SU-DHL-6 (cell line): ENCODE measurements around the gene CEMP1.

Experiments used
- H2AFZ ChIP-seq: fragments of 200-600 bp; sonication (generic); 2 replicates; pipeline ENCODE4 v1.6.1; 2014; ENCODE audit warnings: low read depth, mild to moderate bottlenecking, moderate library complexity, mixed read lengths, antibody characterized with exemption, low read length; ENCODE audit not compliant: severe bottlenecking
- H3F3A ChIP-seq: fragments of 200-600 bp; shearing (Covaris generic); 2 replicates; pipeline ENCODE4 v1.6.0; 2016; ENCODE audit warnings: antibody characterized with exemption, mild to moderate bottlenecking; ENCODE audit not compliant: insufficient read depth
- H3K27ac ChIP-seq: fragments of 200-600 bp; sonication (generic); 2 replicates; pipeline ENCODE4 v1.5.1; 2016; ENCODE audit warnings: low read depth, mild to moderate bottlenecking, low read length, moderate library complexity, mixed read lengths
- H3K27me3 ChIP-seq: fragments of 200-600 bp; sonication (generic), shearing (Covaris generic); 2 replicates; pipeline ENCODE4 v1.6.0; 2014; ENCODE audit warnings: mild to moderate bottlenecking, low read length
- H3K36me3 ChIP-seq: fragments of 200-600 bp; sonication (generic); 2 replicates; pipeline ENCODE4 v1.6.1; 2014; ENCODE audit warnings: mild to moderate bottlenecking, low read length, mixed read lengths
- H3K4me2 ChIP-seq: fragments of 300-600, 200-600 bp; shearing (Covaris generic), sonication (generic); 2 replicates; pipeline ENCODE4 v1.6.0; 2014; ENCODE audit warnings: low read length, low read depth, mild to moderate bottlenecking; ENCODE audit not compliant: poor library complexity, severe bottlenecking
- H3K4me3 ChIP-seq: fragments of 200-600 bp; sonication (generic); 2 replicates; pipeline ENCODE4 v1.5.1; 2014; ENCODE audit warnings: antibody characterized with exemption, low read length, mild to moderate bottlenecking, mixed read lengths; ENCODE audit not compliant: insufficient read depth, poor library complexity, severe bottlenecking
- H3K79me2 ChIP-seq: fragments of 200-600 bp; sonication (generic); 2 replicates; pipeline ENCODE4 v1.6.1; 2014; ENCODE audit warnings: mild to moderate bottlenecking, low read length, moderate library complexity; ENCODE audit not compliant: insufficient read depth
- H3K9ac ChIP-seq: fragments of 200-600 bp; sonication (generic); 2 replicates; pipeline ENCODE4 v1.7.0; 2014; ENCODE audit warnings: mild to moderate bottlenecking, low read length
- H3K9me2 ChIP-seq: fragments of 200-600 bp; sonication (generic); replicated peaks from 2 replicates; pipeline ENCODE4 v1.6.1; 2014; ENCODE audit warnings: low read length; ENCODE audit not compliant: insufficient read depth
- H3K9me3 ChIP-seq: fragments of 200-600 bp; sonication (generic); 2 replicates; pipeline ENCODE4 v1.6.1; 2014; ENCODE audit warnings: low read length, mixed read lengths; ENCODE audit not compliant: insufficient read depth
- H4K20me1 ChIP-seq: fragments of 200-600 bp; sonication (generic); 2 replicates; pipeline ENCODE4 v1.6.1; 2014; ENCODE audit warnings: low read depth, mild to moderate bottlenecking, antibody characterized with exemption, low read length, moderate library complexity, mixed read lengths
- EZH2phosphoT487 ChIP-seq: fragments of 200-600 bp; sonication (generic), shearing (Covaris generic); conservative IDR thresholded peaks from 2 replicates; pipeline ENCODE4 v1.6.1; 2018; ENCODE audit warnings: mild to moderate bottlenecking, antibody characterized with exemption, low read length, moderate library complexity, mixed read lengths
- TF ChIP-seq, protein P1 (sequence below): fragments of 200-600 bp; sonication (generic); IDR thresholded peaks from one replicate; pipeline ENCODE4 v1.5.1; 2017; ENCODE audit warnings: antibody characterized with exemption, mild to moderate bottlenecking, low read length, moderate library complexity; ENCODE audit not compliant: insufficient read depth, poor library complexity, severe bottlenecking

The CEMP1 gene

DNA sequence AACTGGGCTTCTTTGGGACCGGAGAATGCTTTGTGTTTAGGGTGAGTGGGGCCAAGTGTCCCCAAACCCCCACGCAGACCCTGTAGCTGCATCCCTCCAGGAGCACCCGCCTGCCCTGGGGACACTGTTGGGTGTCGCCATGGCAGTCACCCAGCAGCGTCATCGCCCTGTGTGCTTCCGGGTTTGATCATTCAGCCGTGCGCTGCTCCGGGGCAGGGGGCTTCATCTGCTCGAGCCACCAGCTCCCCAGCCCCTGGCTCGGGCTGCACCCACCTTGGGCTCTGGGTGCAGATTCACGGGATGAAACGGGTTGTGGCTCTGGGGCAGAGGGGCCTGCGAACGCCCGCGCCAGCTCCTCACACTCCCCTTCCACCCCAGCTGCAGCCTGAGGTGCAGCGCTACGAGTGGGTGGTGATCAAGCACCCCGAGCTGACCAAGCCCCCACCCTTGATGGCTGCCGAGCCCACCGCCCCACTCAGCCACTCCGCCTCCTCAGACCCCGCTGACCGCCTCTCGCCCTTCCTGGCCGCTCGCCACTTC, 31.2 kb downstream of the CEMP1 start:
- Histone ChIP-seq H3F3A (peaks cover 2% of the 10 kb centered on the region; the same call in 1 of the 2 replicates), H3K9me2 (no peaks in the 10 kb centered on the region), H2AFZ (no peak overlapping the region), H3K4me2 (no peak overlapping the region), H4K20me1 (no peaks in the 10 kb centered on the region), H3K9ac (no peak overlapping the region), H3K79me2 (no peaks in the 10 kb centered on the region), H3K4me3 (no peak overlapping the region), H3K9me3 (no peaks in the 10 kb centered on the region), H3K36me3 (no peaks in the 10 kb centered on the region), H3K27me3 (no peaks in the 10 kb centered on the region), H3K27ac (no peak overlapping the region)
- no peak for TF ChIP-seq EZH2phosphoT487
- TF ChIP-seq, protein P1, sequence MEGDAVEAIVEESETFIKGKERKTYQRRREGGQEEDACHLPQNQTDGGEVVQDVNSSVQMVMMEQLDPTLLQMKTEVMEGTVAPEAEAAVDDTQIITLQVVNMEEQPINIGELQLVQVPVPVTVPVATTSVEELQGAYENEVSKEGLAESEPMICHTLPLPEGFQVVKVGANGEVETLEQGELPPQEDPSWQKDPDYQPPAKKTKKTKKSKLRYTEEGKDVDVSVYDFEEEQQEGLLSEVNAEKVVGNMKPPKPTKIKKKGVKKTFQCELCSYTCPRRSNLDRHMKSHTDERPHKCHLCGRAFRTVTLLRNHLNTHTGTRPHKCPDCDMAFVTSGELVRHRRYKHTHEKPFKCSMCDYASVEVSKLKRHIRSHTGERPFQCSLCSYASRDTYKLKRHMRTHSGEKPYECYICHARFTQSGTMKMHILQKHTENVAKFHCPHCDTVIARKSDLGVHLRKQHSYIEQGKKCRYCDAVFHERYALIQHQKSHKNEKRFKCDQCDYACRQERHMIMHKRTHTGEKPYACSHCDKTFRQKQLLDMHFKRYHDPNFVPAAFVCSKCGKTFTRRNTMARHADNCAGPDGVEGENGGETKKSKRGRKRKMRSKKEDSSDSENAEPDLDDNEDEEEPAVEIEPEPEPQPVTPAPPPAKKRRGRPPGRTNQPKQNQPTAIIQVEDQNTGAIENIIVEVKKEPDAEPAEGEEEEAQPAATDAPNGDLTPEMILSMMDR, result no peak

DNA sequence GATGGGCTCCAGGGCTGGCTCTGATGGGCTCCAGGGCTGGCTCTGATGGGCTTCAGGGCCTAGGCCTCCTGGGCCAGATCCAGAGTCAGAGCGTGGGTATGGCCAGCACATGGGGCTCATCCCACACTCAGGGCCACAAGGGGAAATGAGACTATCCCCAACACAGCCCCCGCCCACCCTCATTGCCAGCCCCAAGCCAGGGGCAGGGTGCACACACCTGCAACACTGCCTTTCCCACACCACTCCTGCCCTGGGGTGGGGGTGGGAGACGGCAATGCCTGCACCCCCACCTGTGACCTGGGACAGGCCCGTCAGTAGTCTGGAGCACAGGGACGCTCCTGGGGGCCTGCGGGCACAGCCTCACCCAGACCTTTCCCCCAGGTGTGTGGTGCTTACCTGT, 31.8 kb downstream of the CEMP1 start:
- no peaks in the 10 kb centered on the region for H3K36me3 ChIP-seq
- no peaks in the 10 kb centered on the region for H3K9me2 ChIP-seq
- no peak overlapping the region for H3K9ac ChIP-seq
- no peak overlapping the region for H3K4me3 ChIP-seq
- no peaks in the 10 kb centered on the region for H3K79me2 ChIP-seq
- peaks cover 2% of the 10 kb centered on the region; the same call in 1 of the 2 replicates for H3F3A ChIP-seq
- no peak overlapping the region for H2AFZ ChIP-seq
- no peak overlapping the region for H3K27ac ChIP-seq
- no peaks in the 10 kb centered on the region for H4K20me1 ChIP-seq
- TF ChIP-seq, protein P1, result no peak
- no peak for TF ChIP-seq EZH2phosphoT487
- H3K4me2 ChIP-seq, result no peak overlapping the region
- no peaks in the 10 kb centered on the region for H3K9me3 ChIP-seq
- no peaks in the 10 kb centered on the region for H3K27me3 ChIP-seq

DNA sequence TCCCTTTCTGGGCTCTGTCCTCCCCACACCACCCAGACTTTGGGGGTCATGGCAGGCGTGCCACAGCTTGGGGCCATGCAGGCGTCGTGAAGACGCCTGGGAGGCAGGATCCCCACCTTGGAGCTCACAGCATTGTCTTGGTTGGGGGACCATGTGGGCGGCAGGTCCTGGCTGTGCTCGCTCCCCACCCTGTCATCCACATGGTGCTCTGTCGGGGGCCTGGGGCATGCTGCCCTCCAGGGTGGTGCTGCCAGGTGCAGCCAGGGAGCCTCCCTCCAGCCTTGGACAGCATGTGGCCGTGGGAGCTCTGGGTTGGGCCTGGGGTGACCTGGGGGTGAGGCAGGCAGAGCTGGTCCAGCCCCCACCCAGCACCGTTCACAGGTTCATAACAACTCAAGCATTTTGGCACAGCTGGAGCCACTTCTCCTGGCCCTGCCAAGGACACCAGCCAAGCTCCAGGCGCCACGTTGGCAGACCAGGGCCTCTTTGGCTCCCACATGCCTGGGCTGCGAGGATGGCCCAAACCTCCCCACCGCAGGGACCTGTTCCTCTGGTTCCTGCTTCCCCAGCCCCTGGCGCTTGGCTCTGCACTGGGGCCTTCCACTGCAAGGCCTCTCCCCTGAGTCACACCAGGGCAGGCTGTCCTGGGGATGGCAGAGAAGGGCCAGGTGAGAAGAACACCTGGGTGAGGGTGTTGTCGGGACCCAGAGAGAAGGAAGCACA, 32.5 kb downstream of the CEMP1 start:
- Histone ChIP-seq H4K20me1 (no peaks in the 10 kb centered on the region), H3K36me3 (no peaks in the 10 kb centered on the region), H3K9me3 (no peaks in the 10 kb centered on the region), H3F3A (peaks cover 2% of the 10 kb centered on the region; the same call in 1 of the 2 replicates), H3K79me2 (no peaks in the 10 kb centered on the region), H3K27ac (no peak overlapping the region), H3K9me2 (no peaks in the 10 kb centered on the region), H3K27me3 (no peaks in the 10 kb centered on the region), H3K4me2 (no peak overlapping the region), H2AFZ (no peak overlapping the region), H3K4me3 (no peak overlapping the region), H3K9ac (no peak overlapping the region)
- TF ChIP-seq, protein P1, result no peak
- no peak for TF ChIP-seq EZH2phosphoT487
